ENCODE results near the gene CPZ. TPM values are rescaled to one million over a fixed set of nuclear protein-coding genes. Genes with fewer than 3 reads are reported as not detected.

The CPZ gene
- total and polyA plus RNA-seq, 7 donors: 0.04 to 0.30 (median 0.08) TPM; not detected in 4

DNA sequence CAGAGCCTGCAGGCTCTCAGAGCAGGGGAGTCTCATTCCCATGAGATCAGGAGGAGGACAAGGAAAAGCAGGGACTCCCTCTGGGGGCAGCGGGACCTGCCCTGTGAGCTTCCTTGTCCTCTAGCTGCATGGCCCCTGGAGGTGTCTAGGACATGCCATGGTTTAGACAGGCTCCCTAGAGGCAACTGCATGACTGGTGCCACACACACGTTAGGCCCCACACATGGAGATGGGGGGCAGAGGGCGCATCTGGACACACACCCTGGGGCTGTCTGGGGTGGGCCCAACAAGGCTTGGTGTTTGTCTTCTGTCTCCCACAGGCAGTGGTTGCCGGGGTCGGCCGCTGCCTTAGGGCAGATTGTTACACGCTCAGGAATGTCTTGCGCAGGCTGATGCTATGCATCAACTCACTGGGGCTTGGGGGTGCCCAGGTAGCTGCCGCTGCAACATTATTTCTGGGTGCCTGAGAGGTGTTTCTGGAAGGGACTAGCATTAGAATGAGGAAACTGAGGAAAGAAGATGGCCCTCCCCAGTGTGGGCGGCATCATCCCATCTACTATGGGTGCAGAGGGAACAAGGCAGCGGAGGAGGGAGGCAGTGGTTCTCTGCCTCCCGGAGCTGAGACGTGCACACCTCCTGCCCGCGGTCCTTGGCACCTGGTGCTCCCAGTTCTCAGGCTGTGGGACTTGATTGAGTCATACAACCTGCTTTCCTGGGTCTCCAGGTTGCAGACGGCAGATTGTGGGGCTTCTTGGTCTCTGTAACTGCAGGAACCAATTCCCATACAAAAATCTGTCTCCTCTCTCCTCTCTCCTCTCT is 44.4 kb upstream of the CPZ start:
- Histone ChIP-seq H3K4me1 (no peaks in the 10 kb centered on the region), H3K9me3 (no peaks in the 10 kb centered on the region), H3K27ac (no peak overlapping the region), H3K27me3 (ENCODE audit: insufficient read depth in 3 of 3, low read length in 2 of 3) (peaks cover 0 to 6% (median 4%) of the 10 kb centered on the region in 3 donors), H3K4me3 (no peak overlapping the region), H3K36me3 (ENCODE audit: insufficient read depth in 1 of 2, low read depth in 1 of 2) (no peaks in the 10 kb centered on the region)
- DNase-seq (no peak), ATAC-seq (no peak)
- 90 to 95% (median 90%) methylated on average over 16 of the region's 16 CpGs for WGBS, 3 donors
- intact Hi-C loops (cut with DNase I): no loop called here
- TF ChIP-seq, protein P1, sequence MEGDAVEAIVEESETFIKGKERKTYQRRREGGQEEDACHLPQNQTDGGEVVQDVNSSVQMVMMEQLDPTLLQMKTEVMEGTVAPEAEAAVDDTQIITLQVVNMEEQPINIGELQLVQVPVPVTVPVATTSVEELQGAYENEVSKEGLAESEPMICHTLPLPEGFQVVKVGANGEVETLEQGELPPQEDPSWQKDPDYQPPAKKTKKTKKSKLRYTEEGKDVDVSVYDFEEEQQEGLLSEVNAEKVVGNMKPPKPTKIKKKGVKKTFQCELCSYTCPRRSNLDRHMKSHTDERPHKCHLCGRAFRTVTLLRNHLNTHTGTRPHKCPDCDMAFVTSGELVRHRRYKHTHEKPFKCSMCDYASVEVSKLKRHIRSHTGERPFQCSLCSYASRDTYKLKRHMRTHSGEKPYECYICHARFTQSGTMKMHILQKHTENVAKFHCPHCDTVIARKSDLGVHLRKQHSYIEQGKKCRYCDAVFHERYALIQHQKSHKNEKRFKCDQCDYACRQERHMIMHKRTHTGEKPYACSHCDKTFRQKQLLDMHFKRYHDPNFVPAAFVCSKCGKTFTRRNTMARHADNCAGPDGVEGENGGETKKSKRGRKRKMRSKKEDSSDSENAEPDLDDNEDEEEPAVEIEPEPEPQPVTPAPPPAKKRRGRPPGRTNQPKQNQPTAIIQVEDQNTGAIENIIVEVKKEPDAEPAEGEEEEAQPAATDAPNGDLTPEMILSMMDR (IDR thresholded peaks at IDR 0.05): no peak

DNA sequence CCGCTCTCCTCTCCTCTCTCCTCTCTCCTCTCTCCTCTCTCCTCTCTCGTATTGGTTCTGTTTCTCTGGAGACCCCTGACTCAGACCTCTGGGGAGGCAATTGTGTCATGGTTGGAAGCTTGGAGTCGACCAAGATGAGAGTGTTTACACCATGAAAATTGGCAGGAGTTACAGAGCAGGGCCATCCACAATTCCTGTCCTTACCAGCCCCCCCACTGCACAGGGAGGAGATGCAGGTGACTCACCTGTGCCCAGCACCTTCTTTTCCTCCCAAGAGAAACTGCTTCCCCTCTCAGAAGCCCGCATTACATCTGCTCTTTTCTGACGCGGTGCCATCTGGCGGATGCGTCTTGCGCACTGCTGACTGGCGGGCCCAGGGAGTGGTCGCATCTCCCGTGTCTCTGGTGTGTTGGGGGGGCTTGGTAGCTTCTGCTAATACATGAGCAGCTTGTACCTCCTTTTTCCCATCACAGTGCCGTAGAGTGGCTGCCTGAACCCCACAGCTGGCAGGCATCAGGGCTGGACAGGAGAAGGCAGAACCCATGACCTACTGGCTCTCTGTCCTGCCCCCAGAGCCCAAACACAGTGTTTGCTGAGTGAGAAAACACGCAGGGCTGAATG is 43.7 kb upstream of the CPZ start:
- ATAC-seq (no peak), DNase-seq (no peak)
- Histone ChIP-seq H3K4me1 (no peaks in the 10 kb centered on the region), H3K4me3 (no peak overlapping the region), H3K27me3 (ENCODE audit: insufficient read depth in 3 of 3, low read length in 2 of 3) (peaks cover 0 to 6% (median 4%) of the 10 kb centered on the region in 3 donors), H3K36me3 (ENCODE audit: insufficient read depth in 1 of 2, low read depth in 1 of 2) (no peaks in the 10 kb centered on the region), H3K27ac (no peak overlapping the region), H3K9me3 (no peaks in the 10 kb centered on the region)
- TF ChIP-seq, protein P1 (IDR thresholded peaks at IDR 0.05): no peak
- intact Hi-C loops (cut with DNase I): no loop called here
- 79 to 88% (median 79%) methylated on average over 12 to 14 of the region's 14 CpGs for WGBS, 3 donors

DNA sequence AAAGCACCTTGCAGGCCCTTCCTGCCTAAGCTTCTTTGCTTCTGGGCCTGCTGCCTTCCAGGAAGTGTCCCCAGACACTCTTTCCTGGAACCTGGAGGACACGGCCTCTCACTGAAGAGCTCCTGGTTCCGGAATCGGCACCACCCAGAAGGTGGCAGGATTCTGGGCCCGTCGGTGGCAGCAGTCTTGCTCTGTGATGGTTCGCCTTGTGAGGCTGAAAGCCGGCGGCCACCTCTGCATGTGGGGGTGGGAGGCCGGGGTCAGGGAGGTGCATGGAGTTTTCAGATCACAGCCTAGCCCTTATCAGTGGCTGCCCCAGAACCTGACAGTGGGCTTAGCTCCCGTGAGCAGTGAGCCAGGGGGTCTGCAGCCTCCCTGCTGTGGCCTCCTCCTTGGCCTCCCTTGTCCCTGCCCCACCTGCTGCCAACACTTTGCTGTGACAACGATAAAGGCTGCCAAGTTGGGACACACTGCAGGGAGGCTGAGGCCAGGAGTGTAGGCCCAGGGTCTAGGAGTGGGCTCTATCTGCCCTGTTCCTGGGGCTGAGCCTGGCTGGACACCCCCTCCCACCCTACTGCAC is 43.1 kb upstream of the CPZ start:
- ATAC-seq (no peak), DNase-seq (no peak)
- WGBS, 3 donors: 72 to 82% (median 77%) methylated on average over 11 of the region's 11 CpGs
- Histone ChIP-seq H3K36me3 (ENCODE audit: insufficient read depth in 1 of 2, low read depth in 1 of 2) (no peaks in the 10 kb centered on the region), H3K4me3 (no peak overlapping the region), H3K4me1 (no peaks in the 10 kb centered on the region), H3K27me3 (ENCODE audit: insufficient read depth in 3 of 3, low read length in 2 of 3) (peaks cover 0 to 6% (median 4%) of the 10 kb centered on the region in 3 donors), H3K9me3 (no peaks in the 10 kb centered on the region), H3K27ac (no peak overlapping the region)
- intact Hi-C loops (cut with DNase I): no loop called here
- TF ChIP-seq, protein P1 (IDR thresholded peaks at IDR 0.05): no peak

DNA sequence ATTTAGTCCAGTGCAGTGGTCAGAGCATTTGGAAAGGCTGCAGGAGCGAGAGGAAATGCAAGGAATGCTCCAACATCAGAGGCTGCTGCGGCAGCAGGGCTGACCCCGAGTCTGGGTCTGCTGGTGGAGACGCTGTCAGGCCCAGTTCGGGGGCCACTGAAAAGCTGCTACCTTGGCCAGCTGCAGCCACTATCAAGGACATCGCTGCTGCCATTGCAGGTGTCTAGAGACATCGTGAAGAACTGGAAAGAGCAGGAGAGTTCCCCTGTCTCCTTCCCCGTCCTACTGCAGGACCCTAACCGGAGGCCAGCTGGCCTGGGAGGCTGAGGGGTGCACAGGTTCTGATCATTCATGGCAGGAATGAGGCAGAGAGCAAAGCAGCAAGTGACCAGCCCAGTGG is 41.9 kb upstream of the CPZ start:
- ATAC-seq (no peak), DNase-seq (no peak)
- no peak overlapping the region for H3K27ac ChIP-seq
- no peak overlapping the region for H3K4me3 ChIP-seq
- H3K9me3 ChIP-seq: no peaks in the 10 kb centered on the region
- H3K36me3 ChIP-seq (ENCODE audit: insufficient read depth in 1 of 2, low read depth in 1 of 2): no peaks in the 10 kb centered on the region
- intact Hi-C loops (cut with DNase I): no loop called here
- 46 to 52% (median 47%) methylated on average over 9 of the region's 9 CpGs for WGBS, 3 donors
- TF ChIP-seq, protein P1 (IDR thresholded peaks at IDR 0.05): no peak
- no peaks in the 10 kb centered on the region for H3K4me1 ChIP-seq
- peaks cover 0 to 6% (median 2%) of the 10 kb centered on the region in 3 donors for H3K27me3 ChIP-seq (ENCODE audit: insufficient read depth in 3 of 3, low read length in 2 of 3)
